ENCODE results near the gene FRYL. TPM values are rescaled to one million over a fixed set of nuclear protein-coding genes. Genes with fewer than 3 reads are reported as not detected.
"Not testable (repeated sequence)": the region's sequence is repeated elsewhere in the genome, so short reads cannot be mapped to it uniquely, and the experiment has no call there.

FRYL gene
- total RNA-seq, 4 donors from 2014 or later, result 14.5 to 43.7 (median 20.1) TPM

GRCh38 chr4:48718818-48719465 lies 61.1 kb downstream of the FRYL start:
- ATAC-seq, result no peak
- TF ChIP-seq CTCF (IDR thresholded peaks at IDR 0.05 in 4 of 5, conservative IDR thresholded peaks at IDR 0.05 in 1 of 5) (no peak), POLR2A (IDR thresholded peaks at IDR 0.05) (no peak)
- intact Hi-C loops (cut with DNase I; ENCODE audit: low total_unique reads) (no loop called here), in situ Hi-C loops (cut with MboI; ENCODE audit: low sequenced_read_pairs in 4 of 4) (no loop called here)
- H3K4me1 ChIP-seq, result peaks cover 4% of the 10 kb centered on the region in 2 donors
- DNase-seq, result no peak
- H3K36me3 ChIP-seq, result no peaks in the 10 kb centered on the region
- H3K4me3 ChIP-seq, result no peak overlapping the region
- H3K27me3 ChIP-seq, result no peaks in the 10 kb centered on the region
- H3K9me3 ChIP-seq, result no peaks in the 10 kb centered on the region
- no peak overlapping the region for H3K27ac ChIP-seq

- H3K36me3 ChIP-seq; H3K4me3 ChIP-seq; H3K27me3 ChIP-seq; in situ Hi-C loops (cut with MboI; ENCODE audit: low sequenced_read_pairs in 4 of 4); H3K9me3 ChIP-seq; ATAC-seq; intact Hi-C loops (cut with DNase I; ENCODE audit: low total_unique reads); H3K4me1 ChIP-seq; DNase-seq; H3K27ac ChIP-seq: not testable (repeated sequence)
Observed at GRCh38 chr4:48716285-48716684, 63.8 kb downstream of the FRYL start.

GRCh38 chr4:48710446-48711209 lies 69.5 kb downstream of the FRYL start:
- TF ChIP-seq POLR2A (IDR thresholded peaks at IDR 0.05) (no peak), CTCF (IDR thresholded peaks at IDR 0.05 in 4 of 5, conservative IDR thresholded peaks at IDR 0.05 in 1 of 5) (no peak)

GRCh38 chr4:48709901-48710300 lies 70.2 kb downstream of the FRYL start:
- DNase-seq, result no peak
- Histone ChIP-seq H3K9me3 (no peaks in the 10 kb centered on the region), H3K27me3 (no peaks in the 10 kb centered on the region), H3K27ac (no peak overlapping the region), H3K4me1 (no peaks in the 10 kb centered on the region), H3K4me3 (no peak overlapping the region), H3K36me3 (no peaks in the 10 kb centered on the region)
- TF ChIP-seq POLR2A (IDR thresholded peaks at IDR 0.05) (no peak), CTCF (IDR thresholded peaks at IDR 0.05 in 4 of 5, conservative IDR thresholded peaks at IDR 0.05 in 1 of 5) (no peak)
- in situ Hi-C loops (cut with MboI; ENCODE audit: low sequenced_read_pairs in 4 of 4) (no loop called here), intact Hi-C loops (cut with DNase I; ENCODE audit: low total_unique reads) (no loop called here)
- ATAC-seq, result no peak

More at GRCh38 chr4:48710446-48711209, 69.5 kb downstream of the FRYL start:
- Histone ChIP-seq H3K9me3 (no peaks in the 10 kb centered on the region), H3K27me3 (no peaks in the 10 kb centered on the region), H3K4me3 (no peak overlapping the region), H3K27ac (no peak overlapping the region), H3K36me3 (no peaks in the 10 kb centered on the region), H3K4me1 (no peaks in the 10 kb centered on the region)
- intact Hi-C loops (cut with DNase I; ENCODE audit: low total_unique reads), result no loop called here
- in situ Hi-C loops (cut with MboI; ENCODE audit: low sequenced_read_pairs in 4 of 4), result no loop called here
- no peak for ATAC-seq
- DNase-seq, result no peak

- ATAC-seq, result no peak
- no peak overlapping the region for H3K4me3 ChIP-seq
- H3K27me3 ChIP-seq, result no peaks in the 10 kb centered on the region
- TF ChIP-seq CTCF (IDR thresholded peaks at IDR 0.05 in 4 of 5, conservative IDR thresholded peaks at IDR 0.05 in 1 of 5) (no peak), POLR2A (IDR thresholded peaks at IDR 0.05) (no peak)
- intact Hi-C loops (cut with DNase I; ENCODE audit: low total_unique reads) (no loop called here), in situ Hi-C loops (cut with MboI; ENCODE audit: low sequenced_read_pairs in 4 of 4) (no loop called here)
- DNase-seq, result no peak
- H3K9me3 ChIP-seq, result no peaks in the 10 kb centered on the region
- no peak overlapping the region for H3K27ac ChIP-seq
- H3K4me1 ChIP-seq, result no peaks in the 10 kb centered on the region
- H3K36me3 ChIP-seq, result no peaks in the 10 kb centered on the region
Observed at GRCh38 chr4:48708610-48709009, 71.5 kb downstream of the FRYL start.
